LNCaP clone FGC (cell line): Measurements from ENCODE around the gene CCSER1.
"Not testable (repeated sequence)": the region's sequence is repeated elsewhere in the genome, so short reads cannot be mapped to it uniquely, and the experiment has no call there.

Experiments
- DNase-seq: peaks from one replicate; pipeline ENCODE4 v3.0.0-alpha.2; 2011; ENCODE audit warnings: low read depth
- H3K4me3 ChIP-seq: 2 replicates; pipeline ENCODE4 v1.5.1; 2011; ENCODE audit warnings: mild to moderate bottlenecking, low read depth, low read length, control low read depth
- CTCF ChIP-seq: IDR thresholded peaks from 2 replicates; pipeline ENCODE4 v1.5.1; 2012; ENCODE audit warnings: mild to moderate bottlenecking; ENCODE audit not compliant: control insufficient read depth, insufficient read depth; ENCODE audit errors: extremely low read depth

The CCSER1 gene

GRCh38 chr4:91298824-91299223 lies 1171.6 kb downstream of the CCSER1 start:
- no peak for TF ChIP-seq CTCF
- no peak overlapping the region for H3K4me3 ChIP-seq
- no peak for DNase-seq

GRCh38 chr4:91302120-91302519 lies 1174.9 kb downstream of the CCSER1 start:
- no peak overlapping the region for H3K4me3 ChIP-seq
- DNase-seq: no peak
- TF ChIP-seq CTCF: no peak

- no peak for TF ChIP-seq CTCF
Observed at GRCh38 chr4:91304292-91304691, 1177.1 kb downstream of the CCSER1 start.

GRCh38 chr4:91317434-91317833 lies 1190.2 kb downstream of the CCSER1 start:
- DNase-seq: no peak
- TF ChIP-seq CTCF: no peak
- H3K4me3 ChIP-seq: no peak overlapping the region

More at GRCh38 chr4:91304292-91304691, 1177.1 kb downstream of the CCSER1 start:
- H3K4me3 ChIP-seq: no peak overlapping the region
- DNase-seq: no peak

- no peak for TF ChIP-seq CTCF
- no peak for DNase-seq
- H3K4me3 ChIP-seq: no peak overlapping the region
Observed at GRCh38 chr4:91319556-91320268, 1192.5 kb downstream of the CCSER1 start.

GRCh38 chr4:91322961-91323360 lies 1195.8 kb downstream of the CCSER1 start:
- TF ChIP-seq CTCF: no peak
- no peak for DNase-seq
- no peak overlapping the region for H3K4me3 ChIP-seq

GRCh38 chr4:91325495-91325894 lies 1198.3 kb downstream of the CCSER1 start:
- TF ChIP-seq CTCF: no peak

GRCh38 chr4:91326167-91326566 lies 1199.0 kb downstream of the CCSER1 start:
- DNase-seq, H3K4me3 ChIP-seq: not testable (repeated sequence)

More at GRCh38 chr4:91325495-91325894, 1198.3 kb downstream of the CCSER1 start:
- DNase-seq: no peak
- no peak overlapping the region for H3K4me3 ChIP-seq
